GM19099 (cell line): ENCODE results near the gene PPP5C.

Source experiments
- POLR2A ChIP-seq: IDR thresholded peaks from 3 replicates; pipeline ENCODE4 v1.6.1; 2011; ENCODE audit warnings: low read depth; ENCODE audit not compliant: insufficient read length; ENCODE audit errors: extremely low read depth

The PPP5C gene

GRCh38 chr19:46423188-46423587 lies 76.3 kb downstream of the PPP5C start:
- TF ChIP-seq POLR2A, result no peak

GRCh38 chr19:46426035-46426505 lies 79.2 kb downstream of the PPP5C start:
- TF ChIP-seq POLR2A, result no peak

GRCh38 chr19:46426506-46427162 lies 79.7 kb downstream of the PPP5C start:
- TF ChIP-seq POLR2A, result no peak

- no peak for TF ChIP-seq POLR2A
Measured at GRCh38 chr19:46427518-46428045, 80.7 kb downstream of the PPP5C start.

- no peak for TF ChIP-seq POLR2A
Measured at GRCh38 chr19:46428239-46429135, 81.6 kb downstream of the PPP5C start, which contains the start of gene PNMA8C. Gene PNMA8C, minus strand, starts transcription at chr19:46428936. Its CDS starts 577 bp downstream, at chr19:46428359.

GRCh38 chr19:46429999-46430398 lies 83.1 kb downstream of the PPP5C start:
- no peak for TF ChIP-seq POLR2A

- no peak for TF ChIP-seq POLR2A
Measured at GRCh38 chr19:46431824-46432223, 84.9 kb downstream of the PPP5C start.

- TF ChIP-seq POLR2A, result no peak
Measured at GRCh38 chr19:46435009-46435408, 88.1 kb downstream of the PPP5C start.
